Islet of Langerhans (tissue), 1 donor: ENCODE data around the gene KLK1.

Experiments used
- FAIRE-seq: peaks from one replicate; lab custom pipeline; 2011; peaks lifted over from hg19 to GRCh38; lab: Jason Lieb, UNC

KLK1 gene

DNA sequence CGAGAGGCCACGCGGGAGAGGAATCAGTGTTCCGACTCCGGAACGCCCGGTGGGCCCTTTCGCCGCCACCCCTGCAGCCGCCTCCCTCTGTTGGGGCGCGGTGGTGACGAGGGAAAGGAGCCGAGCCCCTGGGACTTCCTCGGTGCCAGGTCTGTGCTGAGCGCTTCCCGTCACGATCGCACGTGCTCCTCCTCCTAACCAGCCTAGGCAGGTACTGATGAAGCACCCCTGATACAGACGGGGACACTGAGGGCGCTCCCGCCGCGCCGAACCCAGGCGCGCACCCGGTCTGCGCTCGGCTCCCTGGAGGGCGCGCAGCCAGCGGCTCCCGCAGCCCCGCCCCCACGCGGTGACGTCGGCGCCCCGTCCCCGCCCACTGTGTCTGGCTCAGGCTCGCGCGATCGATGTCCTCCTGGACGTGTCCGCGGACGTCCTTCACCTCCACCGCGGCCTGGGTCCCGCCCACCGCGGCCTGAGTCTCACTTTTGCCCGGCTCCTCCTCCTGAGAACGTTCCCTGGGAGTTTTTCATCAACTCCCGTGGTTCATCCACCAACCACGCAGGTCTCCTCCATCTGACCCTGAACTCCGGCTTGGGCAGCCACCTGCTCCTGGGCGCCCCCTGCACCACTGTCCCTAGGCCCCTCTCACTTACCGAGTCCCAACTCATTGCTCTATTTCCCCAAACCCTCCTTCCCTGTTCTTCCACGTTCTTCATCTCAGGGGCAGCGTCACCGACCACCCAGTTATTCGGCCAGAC, 12.4 kb upstream of the KLK1 start:
- FAIRE-seq = no peak

DNA sequence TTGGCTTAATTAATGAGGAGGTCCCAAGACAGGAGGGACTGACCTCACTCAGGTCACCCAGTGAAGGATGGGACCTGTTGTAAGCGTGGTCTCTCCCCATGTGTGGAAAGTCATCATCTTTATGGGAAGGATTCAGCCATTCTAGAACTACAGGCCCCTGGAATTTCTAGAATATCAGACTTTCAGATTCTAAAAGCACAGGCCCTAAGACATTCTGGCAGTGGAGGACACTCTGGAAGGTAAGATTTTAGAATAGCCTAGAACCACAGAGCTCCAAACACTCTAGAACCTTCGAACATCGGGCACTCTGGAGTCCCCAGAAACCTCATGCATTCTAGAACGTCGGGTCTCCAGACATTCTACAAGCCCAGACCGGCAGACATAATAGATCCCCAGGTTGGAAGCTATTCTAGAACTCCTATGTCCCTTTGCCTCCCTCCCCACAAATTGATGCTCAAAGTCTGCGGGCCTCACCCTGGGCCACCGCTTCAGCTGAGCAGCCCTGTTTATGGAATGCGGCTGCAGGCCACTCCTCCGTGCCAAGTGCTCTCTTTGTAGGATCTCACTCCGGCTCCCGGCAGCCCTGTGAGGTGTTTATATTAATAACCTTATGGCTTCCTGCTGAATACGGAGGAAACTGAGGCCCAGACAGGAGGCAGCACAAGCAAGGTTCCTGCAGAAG, 11.7 kb upstream of the KLK1 start:
- FAIRE-seq = no peak

DNA sequence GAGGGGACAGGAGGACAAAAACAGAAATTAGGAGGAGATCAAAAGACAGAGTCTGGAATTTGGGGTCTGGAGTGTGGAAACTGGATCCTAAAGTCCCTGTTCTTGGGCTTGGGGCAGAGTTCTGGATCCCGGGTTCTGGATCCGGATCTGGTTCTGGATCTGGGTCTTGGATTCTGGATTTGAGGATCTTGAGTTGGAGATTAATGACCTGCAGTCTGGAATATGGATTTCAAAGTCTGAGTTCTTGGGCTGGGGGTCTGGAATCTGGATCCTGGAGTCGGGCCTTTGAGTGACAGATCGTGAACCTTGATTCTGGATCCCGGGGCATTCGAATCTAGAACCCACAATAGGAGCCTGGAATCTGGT, 10.2 kb upstream of the KLK1 start:
- FAIRE-seq = no peak

DNA sequence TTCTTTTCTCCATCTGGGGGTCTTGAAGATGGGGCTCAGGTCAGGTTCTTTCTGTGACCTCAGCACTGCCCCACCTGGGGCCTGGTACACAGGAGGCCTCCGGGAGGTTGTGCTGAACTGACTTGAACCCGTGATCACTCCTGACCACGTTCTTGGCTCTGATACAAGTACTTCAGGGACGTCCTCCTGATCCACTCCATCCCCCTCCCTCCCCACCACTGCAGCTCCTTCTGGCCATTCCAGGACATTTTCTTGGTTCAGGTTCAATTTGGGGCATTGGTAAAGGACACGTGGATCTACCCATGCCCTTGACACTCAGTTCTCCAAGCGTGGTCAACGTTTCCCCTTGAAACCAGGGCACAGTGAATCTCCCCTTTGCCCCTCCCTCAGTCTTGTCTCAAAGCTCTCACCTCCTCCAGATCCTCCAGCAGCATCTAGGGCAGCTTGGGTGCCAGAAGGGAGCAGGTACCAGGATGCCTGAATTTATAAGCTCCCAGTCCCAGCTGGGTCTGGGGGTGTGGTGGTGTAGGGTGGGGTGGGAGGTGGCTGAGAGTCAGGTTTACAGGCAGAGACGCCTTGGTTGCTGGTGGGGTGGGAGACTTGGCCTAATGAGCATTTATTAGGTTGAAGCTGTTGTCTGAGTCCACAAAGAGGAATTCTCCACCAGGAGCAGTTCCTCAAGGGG, 9.7 kb upstream of the KLK1 start, which contains the start of gene KLK15:
TSS of gene KLK15 (minus strand) at position 458 of the 685 bp plus-strand sequence. CDS start 2,082 bp downstream, outside the sequence.
- no peak for FAIRE-seq

DNA sequence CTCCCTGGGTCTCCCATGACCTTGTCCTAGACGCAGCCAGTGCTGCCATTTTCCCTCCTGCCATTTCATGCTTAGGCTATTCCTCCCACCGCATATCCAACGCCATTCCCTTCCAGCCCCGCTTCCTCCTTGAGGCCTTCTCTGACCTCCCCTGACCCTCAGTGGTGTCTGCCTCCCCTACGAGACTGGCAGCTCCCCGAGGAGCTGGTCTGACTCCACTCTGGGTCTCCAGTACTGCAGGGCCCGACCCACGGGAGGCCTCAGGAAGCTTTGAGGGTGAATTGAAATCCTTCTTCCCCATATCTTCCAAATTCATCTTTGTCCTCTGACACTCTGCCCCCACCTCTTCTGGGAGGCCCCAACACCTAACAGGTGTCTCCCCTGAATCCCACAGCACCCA, 9.1 kb upstream of the KLK1 start:
- no peak for FAIRE-seq

DNA sequence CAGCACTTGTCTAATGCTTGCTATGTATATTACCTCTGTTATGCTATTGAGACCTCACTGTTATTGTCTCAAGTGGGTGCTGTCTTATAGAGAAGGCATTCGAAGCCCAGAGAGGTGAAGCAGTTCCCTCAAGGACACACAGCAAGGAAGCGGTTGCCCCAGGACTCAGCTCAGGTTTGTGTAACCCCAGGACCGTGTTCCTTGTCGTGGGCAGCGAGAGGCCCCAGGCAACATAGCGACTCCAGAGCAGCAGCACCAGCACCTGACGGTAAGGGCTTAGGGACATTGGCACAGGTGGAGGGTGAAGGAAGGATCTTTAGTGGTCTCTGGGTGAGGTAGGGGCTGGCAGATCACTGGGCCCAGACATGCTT, 7.4 kb upstream of the KLK1 start:
- no peak for FAIRE-seq

DNA sequence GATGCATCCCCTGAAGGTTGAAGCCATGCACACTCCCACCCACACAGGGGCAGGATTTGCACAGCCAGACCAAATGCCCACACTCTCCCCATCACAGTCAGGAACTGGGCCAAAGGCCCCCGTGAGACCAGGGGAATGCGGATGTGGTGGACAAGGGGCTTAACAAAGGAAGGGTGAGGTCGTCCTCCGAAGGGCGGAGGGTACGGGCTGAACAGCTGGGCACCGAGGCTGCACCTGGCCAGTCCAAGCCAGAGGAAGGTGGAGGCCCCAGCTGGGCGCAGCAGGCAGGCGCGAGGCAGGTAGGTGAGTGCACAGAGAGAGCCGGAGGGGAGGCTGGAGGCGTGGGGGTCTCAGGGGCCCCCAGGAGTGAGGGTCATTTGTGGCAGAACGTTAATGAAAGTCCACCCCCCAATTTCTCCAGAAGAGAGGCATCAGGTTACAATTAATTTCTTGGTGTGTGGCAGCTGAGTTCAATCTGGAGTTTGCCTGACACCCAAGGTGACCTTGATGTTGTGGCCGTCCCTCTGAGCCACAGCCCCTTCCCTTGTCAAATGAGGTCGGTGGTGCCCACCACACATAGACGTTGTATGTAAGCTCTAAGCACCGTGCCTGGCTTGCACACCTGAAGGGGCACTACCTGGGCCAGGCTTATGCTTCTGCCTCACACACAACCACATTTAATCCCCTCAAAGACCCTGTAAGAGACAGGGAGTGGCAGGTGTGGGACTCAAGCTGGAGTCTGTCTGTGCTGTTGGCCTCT, 6.9 kb upstream of the KLK1 start:
- no peak for FAIRE-seq

DNA sequence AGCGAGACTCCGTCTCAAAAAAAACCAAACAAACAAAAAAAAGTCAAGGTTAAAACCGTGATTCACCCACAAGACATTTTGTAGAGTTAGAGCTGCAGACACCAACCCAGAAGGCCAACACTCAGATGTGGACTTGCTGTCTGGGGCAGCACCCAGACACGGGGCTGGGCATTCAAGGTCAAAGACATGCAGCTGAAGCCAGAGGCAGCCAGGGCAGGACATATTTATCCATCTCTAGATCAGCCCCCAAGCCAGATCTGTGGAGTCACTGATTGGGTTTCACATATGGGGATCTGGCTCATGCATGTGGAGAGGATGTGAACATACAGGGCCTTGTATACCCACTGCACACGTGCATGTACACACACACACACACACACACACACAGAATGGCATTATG, 6.2 kb upstream of the KLK1 start:
- no peak for FAIRE-seq

DNA sequence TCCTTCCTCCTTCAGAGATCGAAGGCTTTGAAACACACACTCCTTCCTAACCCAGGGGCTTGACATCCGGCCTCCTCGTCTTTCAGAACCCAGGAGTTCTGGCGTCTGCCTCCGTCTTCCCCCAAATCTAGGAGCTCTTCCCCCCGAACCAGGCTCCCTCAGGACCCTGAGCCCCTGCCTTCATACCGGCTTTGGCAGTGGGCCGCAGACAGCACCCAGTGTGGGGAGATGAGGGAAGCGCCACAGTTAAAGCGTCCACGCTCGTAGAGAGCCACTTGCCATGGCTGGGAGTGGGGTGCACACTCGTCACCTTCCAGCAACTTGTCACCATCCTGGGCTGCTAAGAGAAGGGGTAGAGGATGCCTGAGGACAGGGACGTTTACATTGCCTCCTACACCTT, 3.9 kb upstream of the KLK1 start:
- no peak for FAIRE-seq

DNA sequence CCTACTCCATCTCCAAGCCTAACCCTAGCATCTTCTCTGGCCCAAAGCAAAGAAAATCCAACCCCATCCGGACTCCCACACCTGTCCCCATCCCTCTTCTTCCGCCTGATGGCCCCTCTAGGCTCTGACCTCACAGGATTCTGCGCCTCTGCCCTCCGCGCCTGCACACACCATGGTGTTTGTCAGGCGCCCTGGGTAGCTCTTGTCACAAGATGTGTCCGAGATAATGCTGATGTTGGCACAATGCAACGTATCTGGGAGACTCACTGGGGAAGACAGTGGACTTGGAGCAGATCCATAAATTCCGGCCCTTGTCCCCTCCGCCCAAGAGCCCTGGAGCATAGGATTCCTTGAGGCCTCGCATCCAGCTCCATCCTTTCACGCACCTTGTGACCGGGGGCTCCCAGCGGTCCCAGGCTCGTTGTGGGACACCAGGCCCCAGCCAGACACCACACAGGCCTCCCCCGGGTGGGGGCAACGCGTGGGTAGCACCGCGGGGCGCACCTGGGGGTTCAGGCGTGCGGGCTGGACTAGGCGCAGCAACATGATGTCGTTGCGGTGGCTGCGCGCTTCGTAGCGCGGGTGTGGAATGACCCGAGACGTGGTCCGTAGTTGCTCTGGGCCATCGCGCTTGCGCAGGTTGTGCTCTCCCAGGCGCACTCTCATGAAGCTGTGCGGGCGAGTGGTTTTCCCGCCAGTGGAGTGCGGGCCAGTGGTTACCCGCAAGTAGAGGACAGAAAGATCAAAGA, 3.1 kb upstream of the KLK1 start:
- no peak for FAIRE-seq

DNA sequence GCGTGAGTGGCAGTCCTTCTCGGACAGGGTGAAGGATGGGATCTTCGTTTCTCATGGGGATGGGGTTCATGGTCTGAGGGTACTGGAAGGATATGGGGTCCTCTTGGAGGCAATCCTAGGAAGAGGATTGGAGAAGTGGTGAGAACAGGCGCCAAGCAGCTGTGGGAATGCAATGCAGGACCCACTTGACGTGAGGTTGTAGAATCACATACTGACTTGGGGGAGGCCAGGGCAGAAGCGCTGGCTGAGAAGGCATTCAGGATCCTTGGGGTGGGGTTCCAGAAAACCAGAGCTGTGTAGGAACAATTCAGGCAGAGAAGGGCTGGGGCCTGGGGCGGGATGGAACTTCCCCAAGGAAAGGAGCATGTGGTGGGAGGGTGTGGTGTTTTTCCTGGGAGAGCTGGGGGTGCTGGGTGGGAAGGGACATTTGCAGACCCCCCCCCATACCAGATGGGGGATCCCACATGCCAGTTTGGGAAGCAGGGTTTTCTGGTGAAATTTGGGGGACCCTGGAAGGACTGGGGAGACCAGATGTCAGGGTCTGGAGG, 852 bp downstream of the KLK1 start:
- FAIRE-seq = no peak

DNA sequence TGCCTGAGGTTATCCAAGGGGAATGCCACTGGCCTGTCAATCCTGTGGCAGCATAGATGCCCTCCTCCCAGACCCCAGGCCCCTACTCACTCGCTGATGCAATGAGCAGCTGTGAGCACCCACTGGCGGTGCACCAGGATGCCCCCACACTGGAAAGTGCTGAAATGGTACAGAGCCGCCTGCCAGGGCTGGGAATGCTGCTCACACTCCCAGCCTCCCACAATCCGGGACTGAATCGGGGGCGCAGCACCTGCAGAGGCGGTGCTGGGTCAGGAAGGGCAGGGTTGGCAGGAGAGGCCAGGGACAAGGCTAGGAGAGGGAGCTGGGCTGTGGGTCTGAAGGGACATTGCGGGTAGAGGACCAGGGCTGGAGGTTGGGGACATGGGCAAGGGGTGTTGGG, 2.0 kb downstream of the KLK1 start:
- no peak for FAIRE-seq

DNA sequence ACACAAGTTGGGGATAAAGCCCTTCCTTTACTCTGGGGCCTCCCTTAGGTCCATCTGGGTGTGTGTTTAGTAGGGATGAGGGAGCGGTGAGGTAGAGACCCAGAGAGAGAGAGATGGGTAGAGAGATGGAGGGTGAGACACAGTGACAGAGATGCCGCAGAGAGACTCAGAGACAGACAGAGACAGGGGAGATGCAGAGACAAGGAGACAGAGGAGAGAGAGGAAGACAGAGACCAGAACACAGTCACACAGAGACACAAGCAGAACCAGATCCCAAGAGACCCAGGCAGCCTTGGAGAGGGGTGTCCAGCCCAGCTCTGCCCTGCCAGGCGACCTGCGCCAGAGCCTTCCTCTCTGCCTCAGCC, 2.4 kb downstream of the KLK1 start:
- FAIRE-seq = no peak

DNA sequence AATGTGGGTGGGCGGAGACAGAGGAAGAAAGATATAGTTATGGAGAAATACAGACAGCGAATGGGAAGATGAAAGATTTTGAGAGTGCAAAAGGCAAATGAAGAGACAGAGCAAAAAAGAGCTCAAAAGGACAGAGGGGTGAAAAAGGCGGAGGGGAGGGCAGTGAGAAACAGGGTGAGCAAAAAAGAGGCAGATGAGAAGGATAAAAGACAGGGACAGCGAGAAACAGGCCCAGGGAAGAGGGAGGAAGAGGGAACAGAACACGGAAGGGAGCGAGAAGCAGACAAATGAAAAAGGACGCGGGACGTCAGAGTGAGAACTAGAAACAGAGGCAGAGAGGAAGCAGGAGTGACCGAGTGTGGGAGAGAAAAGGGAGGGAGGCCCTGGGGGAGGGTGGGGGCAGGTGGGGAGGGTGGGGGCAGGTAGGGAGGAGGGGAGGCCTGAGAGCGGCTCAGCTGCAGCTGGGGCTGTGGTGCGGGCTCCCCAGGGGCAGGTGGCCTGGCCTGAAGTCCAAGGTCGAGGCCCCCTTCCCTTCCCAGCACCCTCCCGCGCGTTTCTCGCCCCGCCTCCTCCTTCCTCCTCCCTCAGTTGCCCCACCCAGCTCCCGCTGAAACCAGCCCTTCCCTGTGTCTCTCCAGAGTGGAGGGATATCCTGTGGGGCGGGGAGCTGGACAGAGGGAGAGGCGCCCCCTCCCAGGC, 2.9 kb downstream of the KLK1 start:
- FAIRE-seq = no peak

DNA sequence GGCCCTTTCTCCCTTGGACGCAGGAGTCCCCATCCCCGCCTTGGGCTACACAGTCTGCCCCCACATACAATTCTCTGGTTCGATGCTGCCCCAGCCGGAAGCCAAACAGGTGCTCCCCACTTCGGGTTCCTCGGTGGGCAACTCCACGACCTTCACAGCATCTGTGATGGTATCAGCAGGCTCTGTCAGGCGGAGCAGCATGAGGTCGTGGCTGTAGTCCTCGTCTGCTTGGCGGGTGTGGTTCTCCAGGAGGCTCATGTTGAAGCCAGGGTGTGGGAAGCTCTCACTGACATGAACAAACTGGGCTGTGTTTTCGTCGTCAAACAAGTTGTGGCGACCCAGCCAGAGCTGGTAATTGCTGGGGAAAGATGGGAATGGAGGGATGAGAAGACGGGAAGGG, 3.5 kb downstream of the KLK1 start:
- FAIRE-seq = no peak

DNA sequence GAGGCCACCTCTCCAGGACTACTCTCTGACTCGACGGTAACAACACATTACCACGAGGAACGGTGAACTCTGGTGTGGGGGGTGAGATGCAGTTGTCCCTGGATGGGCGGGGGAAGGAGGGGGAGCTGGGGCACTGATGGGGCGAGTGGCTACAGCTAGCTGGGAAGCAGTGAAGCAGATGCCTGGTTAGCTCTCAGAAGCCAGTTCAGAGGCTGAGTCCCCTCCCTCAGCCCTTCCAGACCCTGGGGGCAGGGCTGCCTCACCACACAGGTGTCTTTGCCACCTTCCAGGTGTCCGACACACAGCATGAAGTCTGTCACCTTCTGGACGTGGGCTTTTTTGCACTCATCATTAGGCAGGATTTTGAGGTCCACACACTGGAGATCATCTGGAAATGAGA, 4.0 kb downstream of the KLK1 start:
- no peak for FAIRE-seq

DNA sequence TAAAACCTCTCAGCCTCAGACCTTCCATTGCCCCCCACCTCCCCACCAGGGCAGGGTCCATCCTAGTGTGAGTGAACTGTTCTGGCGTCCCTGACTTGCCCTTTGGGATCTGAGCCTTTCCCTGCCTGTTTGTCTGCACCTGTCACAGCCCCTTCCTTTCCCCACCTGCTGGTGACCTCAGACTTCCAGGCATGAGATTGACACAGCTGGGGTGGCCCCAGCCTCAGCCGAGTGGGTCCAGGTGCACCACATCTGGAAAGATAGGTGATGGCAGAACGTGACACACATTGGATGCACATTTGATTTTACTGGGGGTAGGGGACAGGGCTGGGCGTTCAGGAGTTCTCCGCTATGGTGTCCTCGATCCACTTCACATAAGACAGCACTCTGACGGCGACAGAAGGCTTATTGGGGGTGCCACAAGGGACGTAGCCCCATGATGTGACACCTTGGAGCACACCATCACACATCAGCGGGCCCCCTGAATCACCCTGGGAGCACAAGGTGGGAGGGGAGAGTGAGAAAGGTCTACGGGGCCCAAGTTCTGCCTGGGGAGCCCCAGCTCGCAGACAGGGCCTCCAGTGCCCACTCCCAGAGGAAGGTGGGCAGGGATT, 4.6 kb downstream of the KLK1 start:
- no peak for FAIRE-seq

DNA sequence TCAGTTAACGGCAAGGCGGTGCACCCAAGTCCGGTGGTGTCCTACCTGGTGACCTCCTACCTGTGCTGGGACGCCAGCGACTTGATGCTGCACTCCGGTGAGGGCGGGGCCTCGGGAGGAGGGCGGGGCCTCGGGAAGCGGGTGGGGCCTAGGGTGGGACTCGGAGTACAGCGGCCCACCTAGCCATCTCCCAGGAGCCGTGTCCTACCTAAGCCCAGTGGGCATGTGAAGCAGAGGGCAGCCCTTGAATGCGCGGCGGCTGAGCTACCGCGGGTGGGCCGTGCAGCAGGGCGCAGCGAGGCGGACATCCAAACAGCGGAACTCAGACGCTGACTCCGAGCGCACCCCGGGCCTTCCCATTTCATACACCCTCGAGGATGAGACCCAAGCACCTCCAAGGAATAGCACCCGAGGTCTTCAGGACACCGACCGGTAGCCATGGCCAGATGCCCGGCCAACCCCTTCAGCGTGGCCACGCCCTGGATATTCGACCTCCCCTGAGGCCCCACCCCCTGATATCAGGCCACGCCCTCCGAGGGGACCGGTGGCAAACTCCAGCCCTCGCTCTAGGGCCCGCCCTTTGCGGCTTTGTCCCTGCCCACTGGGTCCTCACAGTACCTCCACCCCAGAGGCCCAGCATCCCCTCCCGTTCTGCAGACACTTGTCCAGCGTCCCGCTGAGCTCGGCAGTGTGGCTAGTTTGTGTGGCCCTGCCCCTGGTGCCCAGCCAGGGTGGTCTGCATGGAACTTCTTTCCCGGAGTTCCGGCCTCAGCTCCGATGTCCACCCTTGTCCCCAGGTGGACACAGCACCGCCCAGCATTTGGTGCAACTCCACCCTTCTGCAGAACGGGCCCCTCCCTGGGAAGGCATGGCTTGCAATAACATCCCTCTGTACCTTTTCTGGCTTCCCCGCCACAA, 5.4 kb downstream of the KLK1 start:
- FAIRE-seq = no peak

DNA sequence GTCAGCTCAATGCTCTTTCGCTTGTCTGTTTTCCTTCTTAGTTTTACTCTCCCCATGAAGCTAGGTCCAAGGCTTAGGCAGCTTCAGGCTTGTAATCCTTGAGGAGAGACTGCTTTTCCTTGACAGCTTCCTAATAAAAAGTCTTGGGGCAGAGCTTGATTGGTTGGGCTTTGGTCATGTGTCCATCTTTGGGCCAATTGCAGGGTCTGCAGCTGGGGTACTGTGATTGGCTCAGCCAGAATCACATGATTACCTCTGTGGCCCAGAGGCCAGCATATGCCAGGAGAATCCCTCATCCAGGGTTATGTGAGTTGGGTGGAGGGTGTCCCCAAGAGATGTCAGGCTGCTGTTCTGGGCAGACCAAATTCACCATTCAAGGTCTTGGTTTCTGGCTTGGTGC, 8.1 kb downstream of the KLK1 start:
- no peak for FAIRE-seq

DNA sequence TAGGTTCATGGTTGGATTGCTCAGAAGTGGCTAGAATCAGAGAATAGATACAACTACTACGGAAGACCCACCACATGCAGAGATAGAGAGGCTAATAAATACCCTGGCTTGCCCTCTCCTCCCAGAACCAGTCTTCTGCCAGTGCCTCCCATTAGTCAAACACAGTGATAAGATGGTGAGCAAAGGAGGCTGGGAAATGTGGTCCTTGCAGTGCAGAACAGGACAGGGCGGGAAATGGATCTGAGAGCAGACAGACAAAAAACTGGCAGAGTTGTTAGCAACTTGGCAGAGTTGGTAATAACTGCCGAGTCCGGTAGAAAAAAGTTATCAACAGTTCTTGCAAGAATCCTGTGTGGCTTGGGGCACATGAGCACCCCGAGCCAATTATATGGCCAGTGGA, 8.7 kb downstream of the KLK1 start:
- FAIRE-seq = no peak
